ENCODE measurements around the gene FXR1. TPM values are rescaled to one million over a fixed set of nuclear protein-coding genes. Genes with fewer than 3 reads are reported as not detected.
"Not testable (repeated sequence)": the region's sequence is repeated elsewhere in the genome, so short reads cannot be mapped to it uniquely, and the experiment has no call there.

Gene FXR1
- total and polyA plus RNA-seq, 2 of the 13 experiments (the other 11 are each of a cell fraction or from before 2014, with no cell fraction given): 104 to 132 TPM

- TF ChIP-seq HBP1 (CRISPR knock-in tag; IDR thresholded peaks at IDR 0.05; ENCODE audit: low read depth): no peak
Measured at GRCh38 chr3:180996415-180996932, 84.0 kb downstream of the FXR1 start (continued).

GRCh38 chr3:181002331-181002730 is 89.9 kb downstream of the FXR1 start:
- H3K27ac ChIP-seq (ENCODE audit: extremely low read length, insufficient read depth, low read length); H3K36me3 ChIP-seq (replicated peaks in 1 of 2; ENCODE audit: control insufficient read depth in 1 of 2, insufficient read depth in 2 of 2, low read length in 2 of 2); H3K79me2 ChIP-seq (ENCODE audit: insufficient read depth, low read length); H2AFZ ChIP-seq (ENCODE audit: low read length); CTCF ChIA-PET (ENCODE audit: low intra/inter-chr PET ratio, low total read pairs); BruUV-seq (replicated peaks); H3K9ac ChIP-seq (ENCODE audit: insufficient read depth, low read depth, low read length); H3K4me3 ChIP-seq (replicated peaks in 1 of 3; ENCODE audit: insufficient read depth in 1 of 3, low read depth in 2 of 3, low read length in 3 of 3); ATAC-seq; H4K20me1 ChIP-seq (ENCODE audit: insufficient read depth, low read length); in situ Hi-C loops (cut with HindIII; ENCODE audit: extremely low pct_ligation_motif_present, low pct_unique_long_range_greater_than_20kb); H3K4me2 ChIP-seq (ENCODE audit: low read depth, low read length); DNase-seq (ENCODE audit: low spot score); H3K9me3 ChIP-seq (ENCODE audit: low read length); H3K27me3 ChIP-seq (ENCODE audit: control insufficient read depth in 1 of 2, insufficient read depth in 2 of 2, low read length in 2 of 2); intact Hi-C loops (cut with micrococcal nuclease; ENCODE audit: unreplicated experiment); FAIRE-seq: not testable (repeated sequence)
- 2% methylated on average over 4 of the region's 4 CpGs for WGBS (ENCODE audit: low lambda C conversion rate)
- H3K4me1 ChIP-seq (ENCODE audit: insufficient read depth, low read length): peaks cover 15% of the 10 kb centered on the region; the same call in 1 of the 2 replicates
- POLR2A ChIA-PET: interaction anchor here (1.6 kb wide), 1 partner anchor 13 kb away, joined by 3 read pairs; the partner anchor contains the start of gene DNAJC19

GRCh38 chr3:181003469-181003868 is 91.0 kb downstream of the FXR1 start:
- peaks cover 15% of the 10 kb centered on the region; the same call in 1 of the 2 replicates for H3K4me1 ChIP-seq (ENCODE audit: insufficient read depth, low read length)
- H3K9me3 ChIP-seq (ENCODE audit: low read length); H4K20me1 ChIP-seq (ENCODE audit: insufficient read depth, low read length); DNase-seq (ENCODE audit: low spot score); in situ Hi-C loops (cut with HindIII; ENCODE audit: extremely low pct_ligation_motif_present, low pct_unique_long_range_greater_than_20kb); H3K79me2 ChIP-seq (ENCODE audit: insufficient read depth, low read length); intact Hi-C loops (cut with micrococcal nuclease; ENCODE audit: unreplicated experiment); H3K27ac ChIP-seq (ENCODE audit: extremely low read length, insufficient read depth, low read length); ATAC-seq; BruUV-seq (replicated peaks); H2AFZ ChIP-seq (ENCODE audit: low read length); CTCF ChIA-PET (ENCODE audit: low intra/inter-chr PET ratio, low total read pairs); H3K9ac ChIP-seq (ENCODE audit: insufficient read depth, low read depth, low read length); FAIRE-seq; H3K36me3 ChIP-seq (replicated peaks in 1 of 2; ENCODE audit: control insufficient read depth in 1 of 2, insufficient read depth in 2 of 2, low read length in 2 of 2); H3K27me3 ChIP-seq (ENCODE audit: control insufficient read depth in 1 of 2, insufficient read depth in 2 of 2, low read length in 2 of 2): not testable (repeated sequence)
- POLR2A ChIA-PET: interaction anchor here (1.3 kb wide), 1 partner anchor 14 kb away, joined by 3 read pairs; the partner anchor contains the start of gene DNAJC19
- WGBS (ENCODE audit: low lambda C conversion rate): 4% methylated on average over 2 of the region's 2 CpGs
- peak overlapping the region; percentile 63 for H3K4me2 ChIP-seq (ENCODE audit: low read depth, low read length)
- peak overlapping the region in 2 of 3 experiments; percentile 26 to 46; a peak in 2 of 6 replicates for H3K4me3 ChIP-seq (replicated peaks in 1 of 3; ENCODE audit: insufficient read depth in 1 of 3, low read depth in 2 of 3, low read length in 3 of 3)
